WI38 (cell line): Measurements from ENCODE around the gene SHROOM4.

ENCODE experiments used
- H3K4me3 ChIP-seq: 2 replicates; pipeline ENCODE4 v1.5.1; 2011; ENCODE audit warnings: low read depth, mild to moderate bottlenecking, control low read depth, low read length
- CTCF ChIP-seq: IDR thresholded peaks from 2 replicates; pipeline ENCODE4 v1.5.1; 2012; ENCODE audit warnings: low read depth, mild to moderate bottlenecking, control low read depth, low read length

The SHROOM4 gene

GRCh38 chrX:50614460-50614859, 199.5 kb downstream of the SHROOM4 start:
- TF ChIP-seq CTCF: no peak
- no peak overlapping the region for H3K4me3 ChIP-seq

GRCh38 chrX:50613846-50614245, 200.1 kb downstream of the SHROOM4 start:
- no peak for TF ChIP-seq CTCF
- no peak overlapping the region for H3K4me3 ChIP-seq

GRCh38 chrX:50609796-50610195, 204.2 kb downstream of the SHROOM4 start:
- no peak overlapping the region for H3K4me3 ChIP-seq
- no peak for TF ChIP-seq CTCF

GRCh38 chrX:50606300-50606950, 207.6 kb downstream of the SHROOM4 start:
- no peak for TF ChIP-seq CTCF
- H3K4me3 ChIP-seq: no peak overlapping the region

GRCh38 chrX:50596056-50596455, 217.9 kb downstream of the SHROOM4 start:
- TF ChIP-seq CTCF: no peak
- no peak overlapping the region for H3K4me3 ChIP-seq

GRCh38 chrX:50594788-50595187, 219.2 kb downstream of the SHROOM4 start:
- no peak for TF ChIP-seq CTCF
- H3K4me3 ChIP-seq: no peak overlapping the region

- H3K4me3 ChIP-seq: no peak overlapping the region
- no peak for TF ChIP-seq CTCF
These were observed 227.0 kb downstream of the SHROOM4 start for GRCh38 chrX:50586980-50587379.
